Measurements from ENCODE around the gene HNRNPUL2.

DNA sequence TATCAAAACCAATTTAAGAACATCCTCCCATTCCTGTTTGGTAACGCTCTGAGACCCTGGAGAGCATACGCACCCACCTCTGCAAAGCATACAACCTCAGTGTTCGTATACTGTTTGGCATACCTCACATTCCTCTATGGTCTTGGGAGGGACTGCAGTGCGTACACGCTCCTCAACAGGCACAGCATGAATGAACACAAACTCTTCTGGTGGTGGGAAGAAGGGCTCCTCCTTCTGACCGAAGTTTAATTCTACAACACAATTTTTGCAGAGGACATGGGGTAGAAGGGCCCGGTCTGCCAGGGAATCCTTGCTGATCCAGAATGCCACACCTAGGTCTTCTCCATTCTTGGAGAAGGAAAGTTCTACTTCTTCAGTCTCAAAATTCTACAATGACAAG, 5.3 kb downstream of the HNRNPUL2 start:
- TF ChIP-seq, protein P1, sequence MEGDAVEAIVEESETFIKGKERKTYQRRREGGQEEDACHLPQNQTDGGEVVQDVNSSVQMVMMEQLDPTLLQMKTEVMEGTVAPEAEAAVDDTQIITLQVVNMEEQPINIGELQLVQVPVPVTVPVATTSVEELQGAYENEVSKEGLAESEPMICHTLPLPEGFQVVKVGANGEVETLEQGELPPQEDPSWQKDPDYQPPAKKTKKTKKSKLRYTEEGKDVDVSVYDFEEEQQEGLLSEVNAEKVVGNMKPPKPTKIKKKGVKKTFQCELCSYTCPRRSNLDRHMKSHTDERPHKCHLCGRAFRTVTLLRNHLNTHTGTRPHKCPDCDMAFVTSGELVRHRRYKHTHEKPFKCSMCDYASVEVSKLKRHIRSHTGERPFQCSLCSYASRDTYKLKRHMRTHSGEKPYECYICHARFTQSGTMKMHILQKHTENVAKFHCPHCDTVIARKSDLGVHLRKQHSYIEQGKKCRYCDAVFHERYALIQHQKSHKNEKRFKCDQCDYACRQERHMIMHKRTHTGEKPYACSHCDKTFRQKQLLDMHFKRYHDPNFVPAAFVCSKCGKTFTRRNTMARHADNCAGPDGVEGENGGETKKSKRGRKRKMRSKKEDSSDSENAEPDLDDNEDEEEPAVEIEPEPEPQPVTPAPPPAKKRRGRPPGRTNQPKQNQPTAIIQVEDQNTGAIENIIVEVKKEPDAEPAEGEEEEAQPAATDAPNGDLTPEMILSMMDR (IDR thresholded peaks at IDR 0.05 in 2 of 3, conservative IDR thresholded peaks at IDR 0.05 in 1 of 3; ENCODE audit: insufficient read depth in 2 of 3, low read depth in 1 of 3, low read length in 3 of 3): peak in 2 of 3 experiments; percentile 24 to 25; a peak in 1 of 6 replicates
- TF ChIP-seq, protein P2, sequence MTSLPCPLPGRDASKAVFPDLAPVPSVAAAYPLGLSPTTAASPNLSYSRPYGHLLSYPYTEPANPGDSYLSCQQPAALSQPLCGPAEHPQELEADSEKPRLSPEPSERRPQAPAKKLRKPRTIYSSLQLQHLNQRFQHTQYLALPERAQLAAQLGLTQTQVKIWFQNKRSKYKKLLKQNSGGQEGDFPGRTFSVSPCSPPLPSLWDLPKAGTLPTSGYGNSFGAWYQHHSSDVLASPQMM (CRISPR knock-in tag; IDR thresholded peaks at IDR 0.05): no peak
- TF ChIP-seq CC2D1A (IDR thresholded peaks at IDR 0.05): no peak
- no peak for TF ChIP-seq TCF7L2 (IDR thresholded peaks at IDR 0.05; ENCODE audit: low read depth, low read length)
- TF ChIP-seq, protein P3, sequence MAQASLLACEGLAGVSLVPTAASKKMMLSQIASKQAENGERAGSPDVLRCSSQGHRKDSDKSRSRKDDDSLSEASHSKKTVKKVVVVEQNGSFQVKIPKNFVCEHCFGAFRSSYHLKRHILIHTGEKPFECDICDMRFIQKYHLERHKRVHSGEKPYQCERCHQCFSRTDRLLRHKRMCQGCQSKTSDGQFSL (CRISPR knock-in tag; IDR thresholded peaks at IDR 0.05): no peak
- TF ChIP-seq, protein P3 (tag; IDR thresholded peaks at IDR 0.05): no peak
- TF ChIP-seq RBM39 (optimal IDR thresholded peaks at IDR 0.05; ENCODE audit: low read depth, low read length): no peak
